22Rv1 (cell line): ENCODE data around the gene TMEM138.

Experiments used
- ZFX ChIP-seq: fragments of 450-650 bp; IDR thresholded peaks from 2 replicates; pipeline ENCODE4 v1.6.1; 2017; ENCODE audit warnings: antibody characterized with exemption, borderline replicate concordance
- TF ChIP-seq, protein P1 (sequence below): fragments of 450-650 bp; IDR thresholded peaks from 2 replicates; pipeline ENCODE4 v1.5.1; 2017; ENCODE audit warnings: mild to moderate bottlenecking

DNA sequence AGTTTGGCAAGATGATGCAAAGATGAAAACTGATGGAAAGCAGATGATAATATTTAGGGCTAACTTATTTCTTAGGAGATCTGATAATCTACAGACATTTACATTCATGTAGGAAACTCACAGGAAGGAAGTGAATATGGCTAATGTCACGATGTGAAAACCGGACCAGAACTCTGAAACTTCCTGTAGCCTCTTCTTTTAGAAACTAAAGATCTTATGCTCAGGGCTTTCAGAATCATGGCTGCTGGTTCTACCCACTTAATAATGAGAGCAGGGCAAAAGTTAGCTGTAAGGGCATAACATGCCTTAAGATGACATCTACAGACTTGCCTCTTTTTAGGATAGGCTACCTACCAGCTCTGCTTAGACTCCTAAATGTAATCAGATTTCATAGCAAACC, 52.4 kb downstream of the TMEM138 start:
- TF ChIP-seq, protein P1, sequence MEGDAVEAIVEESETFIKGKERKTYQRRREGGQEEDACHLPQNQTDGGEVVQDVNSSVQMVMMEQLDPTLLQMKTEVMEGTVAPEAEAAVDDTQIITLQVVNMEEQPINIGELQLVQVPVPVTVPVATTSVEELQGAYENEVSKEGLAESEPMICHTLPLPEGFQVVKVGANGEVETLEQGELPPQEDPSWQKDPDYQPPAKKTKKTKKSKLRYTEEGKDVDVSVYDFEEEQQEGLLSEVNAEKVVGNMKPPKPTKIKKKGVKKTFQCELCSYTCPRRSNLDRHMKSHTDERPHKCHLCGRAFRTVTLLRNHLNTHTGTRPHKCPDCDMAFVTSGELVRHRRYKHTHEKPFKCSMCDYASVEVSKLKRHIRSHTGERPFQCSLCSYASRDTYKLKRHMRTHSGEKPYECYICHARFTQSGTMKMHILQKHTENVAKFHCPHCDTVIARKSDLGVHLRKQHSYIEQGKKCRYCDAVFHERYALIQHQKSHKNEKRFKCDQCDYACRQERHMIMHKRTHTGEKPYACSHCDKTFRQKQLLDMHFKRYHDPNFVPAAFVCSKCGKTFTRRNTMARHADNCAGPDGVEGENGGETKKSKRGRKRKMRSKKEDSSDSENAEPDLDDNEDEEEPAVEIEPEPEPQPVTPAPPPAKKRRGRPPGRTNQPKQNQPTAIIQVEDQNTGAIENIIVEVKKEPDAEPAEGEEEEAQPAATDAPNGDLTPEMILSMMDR = no peak
- TF ChIP-seq ZFX = no peak
